HepG2 (cell line): Measurements from ENCODE around the gene HSD3B7. TPM values are rescaled to one million over a fixed set of nuclear protein-coding genes. Genes with fewer than 3 reads are reported as not detected.

Experiments used
- CAMTA2 ChIP-seq: sonication (generic); formaldehyde crosslinking; IDR thresholded peaks from 2 replicates; pipeline ENCODE4 v1.4.0; 2020; ENCODE audit warnings: mild to moderate bottlenecking, missing genetic modification reagents, borderline replicate concordance
- DMAP1 ChIP-seq: IDR thresholded peaks from 2 replicates; pipeline ENCODE4 v1.6.1; 2016
- DPF2 ChIP-seq: sonication (generic); formaldehyde crosslinking; IDR thresholded peaks from 2 replicates; pipeline ENCODE4 v1.4.0; 2020; ENCODE audit warnings: mild to moderate bottlenecking, low read depth, missing genetic modification reagents, borderline replicate concordance
- GATAD1 ChIP-seq: IDR thresholded peaks from 2 replicates; pipeline ENCODE4 v1.6.1; 2016; ENCODE audit warnings: missing genetic modification reagents, missing compliant biosample characterization
- HDAC2 ChIP-seq: sonication (generic); formaldehyde crosslinking; IDR thresholded peaks from 2 replicates; pipeline ENCODE4 v1.4.0; 2020; ENCODE audit warnings: missing genetic modification reagents
- IRF9 ChIP-seq: sonication (generic); formaldehyde crosslinking; IDR thresholded peaks from 2 replicates; pipeline ENCODE4 v1.8.0; 2022; ENCODE audit warnings: missing genetic modification reagents, mild to moderate bottlenecking, borderline replicate concordance
- MBD4 ChIP-seq: IDR thresholded peaks from 2 replicates; pipeline ENCODE4 v1.6.1; 2012; ENCODE audit warnings: low read length, inconsistent platforms, borderline replicate concordance
- MIER2 ChIP-seq: IDR thresholded peaks from 2 replicates; pipeline ENCODE4 v1.6.1; 2016; ENCODE audit warnings: missing biosample characterization, missing genetic modification reagents
- MLLT10 ChIP-seq: sonication (generic); formaldehyde crosslinking; IDR thresholded peaks from 2 replicates; pipeline ENCODE4 v1.4.0; 2020; ENCODE audit warnings: missing genetic modification reagents
- MYC ChIP-seq: sonication (generic); formaldehyde crosslinking; IDR thresholded peaks from 2 replicates; pipeline ENCODE4 v1.9.0; 2021; ENCODE audit warnings: missing genetic modification reagents, borderline replicate concordance
- NONO ChIP-seq, 2 experiments: fragments of 450-650 bp in 1 of 2; sonication (generic) in 1 of 2; formaldehyde crosslinking in 1 of 2; IDR thresholded peaks in 1 of 2; conservative IDR thresholded peaks in 1 of 2; 2 replicates each; pipeline versions ENCODE4 v1.6.1 to v1.8.0; 2017 to 2022; ENCODE audit warnings: mild to moderate bottlenecking in 1 of 2, missing genetic modification reagents in 1 of 2, moderate library complexity in 1 of 2
- NR2F2 ChIP-seq: IDR thresholded peaks from 2 replicates; pipeline ENCODE4 v1.6.1; 2012; ENCODE audit warnings: low read depth, inconsistent platforms, borderline replicate concordance
- PAXIP1 ChIP-seq: sonication (generic); formaldehyde crosslinking; conservative IDR thresholded peaks from 2 replicates; pipeline ENCODE4 v1.4.0; 2020; ENCODE audit warnings: mild to moderate bottlenecking, missing genetic modification reagents, moderate library complexity
- RCOR2 ChIP-seq: IDR thresholded peaks from 2 replicates; pipeline ENCODE4 v1.6.1; 2016; ENCODE audit warnings: missing biosample characterization, missing genetic modification reagents
- TEAD3 ChIP-seq: optimal IDR thresholded peaks from 2 replicates; pipeline ENCODE3; 2016; ENCODE audit warnings: borderline replicate concordance
- ZKSCAN8 ChIP-seq: IDR thresholded peaks from 2 replicates; pipeline ENCODE4 v1.6.1; 2016; ENCODE audit warnings: borderline replicate concordance, missing genetic modification reagents, missing compliant biosample characterization
- ZNF17 ChIP-seq: sonication (generic); formaldehyde crosslinking; IDR thresholded peaks from 2 replicates; pipeline ENCODE4 v1.5.0; 2020; ENCODE audit warnings: mild to moderate bottlenecking, missing genetic modification reagents
- ZNF44 ChIP-seq: sonication (generic); formaldehyde crosslinking; IDR thresholded peaks from 2 replicates; pipeline ENCODE4 v1.5.1; 2020; ENCODE audit warnings: mild to moderate bottlenecking, missing genetic modification reagents
- ZNF484 ChIP-seq: sonication (generic); formaldehyde crosslinking; IDR thresholded peaks from 2 replicates; pipeline ENCODE4 v1.5.1; 2020; ENCODE audit warnings: mild to moderate bottlenecking, low read depth, missing genetic modification reagents, borderline replicate concordance
- ZNF558 ChIP-seq: sonication (generic); formaldehyde crosslinking; IDR thresholded peaks from 2 replicates; pipeline ENCODE4 v1.9.0; 2022; ENCODE audit warnings: mild to moderate bottlenecking, missing genetic modification reagents, borderline replicate concordance
- ZNF567 ChIP-seq: sonication (generic); formaldehyde crosslinking; IDR thresholded peaks from 2 replicates; pipeline ENCODE4 v1.8.1; 2023; ENCODE audit warnings: mild to moderate bottlenecking, missing genetic modification reagents, borderline replicate concordance
- ZNF607 ChIP-seq: sonication (generic); formaldehyde crosslinking; IDR thresholded peaks from 2 replicates; pipeline ENCODE4 v1.5.1; 2020; ENCODE audit warnings: missing genetic modification reagents, mild to moderate bottlenecking, borderline replicate concordance
- ZNF629 ChIP-seq: sonication (generic); formaldehyde crosslinking; conservative IDR thresholded peaks from 2 replicates; pipeline ENCODE4 v1.5.0; 2020; ENCODE audit warnings: missing genetic modification reagents
- ZNF768 ChIP-seq: sonication (generic); formaldehyde crosslinking; IDR thresholded peaks from 2 replicates; pipeline ENCODE4 v1.4.0; 2020; ENCODE audit warnings: missing genetic modification reagents
- ZNF772 ChIP-seq: sonication (generic); formaldehyde crosslinking; IDR thresholded peaks from 2 replicates; pipeline ENCODE4 v1.5.0; 2020; ENCODE audit warnings: mild to moderate bottlenecking, missing genetic modification reagents
- ZSCAN9 ChIP-seq: IDR thresholded peaks from 2 replicates; pipeline ENCODE4 v1.6.1; 2016; ENCODE audit warnings: borderline replicate concordance
- polyA plus RNA-seq, 8 experiments: library from polyadenylated mRNA; depleted of rRNA in 3 of 8; stranded (reverse) in 7 of 8; unstranded in 1 of 8; fragments of >200 nt; fragmentation: Illumina TruSeq in 4 of 8; extraction: Trizol in 4 of 8; gene quantifications; 2 replicates each; pipeline versions ENCODE4 v1.2.1 to v1.2.3, GENCODE V29; 2011 to 2016; ENCODE audit warnings: low read depth in 4 of 8, missing spikeins in 1 of 8, mixed read lengths in 1 of 8; ENCODE audit not compliant: insufficient read depth in 1 of 8
- total RNA-seq, 5 experiments: library from RNA; depleted of rRNA; stranded (reverse); fragments of >200 nt; fragmentation: Illumina TruSeq; extraction: Trizol; gene quantifications; 2 replicates each; pipeline ENCODE4 v1.2.3, GENCODE V29; 2016; ENCODE audit warnings: low read depth in 1 of 5

The HSD3B7 gene
- total and polyA plus RNA-seq, 2 of the 13 experiments (the other 11 are each of a cell fraction or from before 2014, with no cell fraction given), result 32.9 to 69.7 TPM

- 0 out of 2 replicates have a peak, but pooled peaks have one; percentile 28 for TF ChIP-seq MIER2 (CRISPR knock-in tag)
- TF ChIP-seq ZSCAN9 (CRISPR knock-in tag), result no peak; the same call in 1 of the 2 replicates
- peak; percentile 32; the same call in 1 of the 2 replicates for TF ChIP-seq RCOR2 (CRISPR knock-in tag)
- peak; percentile 64 for TF ChIP-seq MYC (CRISPR knock-in tag)
- no peak for TF ChIP-seq ZNF17 (CRISPR knock-in tag)
- TF ChIP-seq PAXIP1 (CRISPR knock-in tag), result peak; percentile 95
- peak; percentile 86 for TF ChIP-seq HDAC2 (CRISPR knock-in tag)
- TF ChIP-seq ZKSCAN8 (CRISPR knock-in tag), result no peak
- 0 out of 2 replicates have a peak, but pooled peaks have one; percentile 41 for TF ChIP-seq ZNF567 (CRISPR knock-in tag)
- TF ChIP-seq DPF2 (CRISPR knock-in tag), result peak; percentile 80
- TF ChIP-seq ZNF44 (CRISPR knock-in tag), result peak; percentile 80; the same call in 1 of the 2 replicates
- no peak for TF ChIP-seq ZNF768 (CRISPR knock-in tag)
- peak; percentile 81 for TF ChIP-seq NR2F2
- TF ChIP-seq ZNF484 (CRISPR knock-in tag), result no peak
- no peak for TF ChIP-seq TEAD3 (CRISPR knock-in tag)
- TF ChIP-seq ZNF772 (CRISPR knock-in tag), result 0 out of 2 replicates have a peak, but pooled peaks have one; percentile 50
- no peak for TF ChIP-seq MBD4
- no peak; the same call in 1 of the 2 replicates for TF ChIP-seq GATAD1 (CRISPR knock-in tag)
- no peak for TF ChIP-seq NONO (IDR thresholded peaks at IDR 0.05)
- TF ChIP-seq NONO (CRISPR knock-in tag; conservative IDR thresholded peaks at IDR 0.05), result 0 out of 2 replicates have a peak, but pooled peaks have one; percentile 80
- TF ChIP-seq ZNF607 (CRISPR knock-in tag), result peak; percentile 40; the same call in 1 of the 2 replicates
- no peak for TF ChIP-seq MLLT10 (CRISPR knock-in tag)
- TF ChIP-seq CAMTA2, result peak; percentile 88; the same call in 1 of the 2 replicates
- TF ChIP-seq DMAP1 (CRISPR knock-in tag), result peak; percentile 60; the same call in 1 of the 2 replicates
- peak; percentile 73; the same call in 1 of the 2 replicates for TF ChIP-seq IRF9 (CRISPR knock-in tag)
- TF ChIP-seq ZNF558 (CRISPR knock-in tag), result peak; percentile 87; the same call in 1 of the 2 replicates
- TF ChIP-seq ZNF629 (CRISPR knock-in tag), result 0 out of 2 replicates have a peak, but pooled peaks have one; percentile 20
Observed at GRCh38 chr16:30998852-30999761, 14.1 kb downstream of the HSD3B7 start (continued).
